HG02938 (cell line): Measurements from ENCODE around the gene NR2C2.
A peak's percentile ranks its signal among the peaks of the same experiment; 100 is the strongest.
"Not testable (repeated sequence)": the region's sequence is repeated elsewhere in the genome, so short reads cannot be mapped to it uniquely, and the experiment has no call there.

Source experiments
- ATAC-seq: cut with Tn5 transposase; IDR thresholded peaks from one replicate; pipeline ENCODE4 v1.9.1; 2021; ENCODE audit warnings: mild to moderate bottlenecking, moderate library complexity; ENCODE audit not compliant: unreplicated experiment

The NR2C2 gene

DNA sequence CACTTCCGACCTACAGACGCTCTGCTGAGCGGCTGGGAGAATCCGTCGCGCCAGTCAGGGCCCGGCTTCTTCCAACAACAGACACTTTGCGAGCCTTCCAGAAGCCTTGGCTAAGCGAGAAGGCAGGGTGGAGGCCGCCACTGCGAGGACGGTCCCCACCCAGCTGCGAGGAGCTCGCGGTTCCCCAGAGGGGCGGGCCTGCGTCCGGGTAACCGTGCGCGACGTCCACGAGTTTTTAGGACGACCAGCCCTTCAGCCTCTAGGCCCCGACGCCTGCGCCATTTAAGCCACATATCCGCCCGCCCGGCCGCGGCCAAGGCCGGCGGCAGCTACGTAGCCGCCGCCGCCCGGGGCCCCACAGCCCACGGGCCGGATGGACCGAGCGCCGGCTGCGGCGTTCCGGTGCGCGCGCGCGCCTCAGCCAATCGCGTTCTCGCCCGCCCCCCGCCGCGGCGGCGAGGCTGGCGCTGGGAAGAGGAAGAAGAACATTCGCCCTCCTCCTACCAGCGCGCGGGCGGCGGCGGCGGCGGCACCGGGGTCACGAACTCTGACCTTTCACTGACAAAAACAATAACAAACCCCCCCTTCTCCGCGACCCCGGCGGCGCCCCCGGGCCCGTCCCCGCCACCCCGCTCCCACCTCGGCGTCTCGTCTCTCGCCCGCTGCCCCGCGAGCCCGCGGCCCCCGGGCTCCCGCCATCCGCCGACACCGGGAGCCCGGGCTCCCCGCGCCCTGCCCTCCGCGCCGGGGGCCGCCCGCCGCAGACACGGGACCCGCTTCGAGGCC, at the start of gene NR2C2:
Gene NR2C2 (plus strand): TSS at position 484 of the 786 bp plus-strand sequence. CDS start 56,332 bp downstream, outside the sequence.
- ATAC-seq = peak; percentile 39

DNA sequence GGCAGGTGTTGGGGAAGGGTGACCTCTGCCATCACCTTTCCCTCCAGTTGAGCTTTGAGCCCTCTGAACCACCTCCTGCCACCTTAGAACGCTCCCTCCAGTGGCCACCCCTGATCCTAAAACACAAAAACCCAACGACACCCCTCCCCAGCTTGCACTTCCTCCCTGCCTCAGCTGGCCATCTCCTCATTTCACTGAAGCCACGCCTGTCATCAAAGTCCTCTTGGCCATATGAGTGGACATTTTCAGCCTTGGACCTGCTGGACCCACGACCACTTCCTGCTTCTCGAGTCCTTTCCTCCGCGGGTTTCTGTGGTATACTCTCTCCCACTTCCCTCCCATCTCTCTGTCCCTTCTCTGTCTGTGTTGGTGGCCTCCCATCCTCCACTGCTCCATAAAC, 48.5 kb upstream of the NR2C2 start:
- no peak for ATAC-seq

GRCh38 chr3:14899993-14900618, 47.3 kb upstream of the NR2C2 start:
- no peak for ATAC-seq

- no peak for ATAC-seq
These were observed 46.2 kb upstream of the NR2C2 start for GRCh38 chr3:14900881-14901873.

GRCh38 chr3:14902719-14903118, 44.7 kb upstream of the NR2C2 start:
- no peak for ATAC-seq

DNA sequence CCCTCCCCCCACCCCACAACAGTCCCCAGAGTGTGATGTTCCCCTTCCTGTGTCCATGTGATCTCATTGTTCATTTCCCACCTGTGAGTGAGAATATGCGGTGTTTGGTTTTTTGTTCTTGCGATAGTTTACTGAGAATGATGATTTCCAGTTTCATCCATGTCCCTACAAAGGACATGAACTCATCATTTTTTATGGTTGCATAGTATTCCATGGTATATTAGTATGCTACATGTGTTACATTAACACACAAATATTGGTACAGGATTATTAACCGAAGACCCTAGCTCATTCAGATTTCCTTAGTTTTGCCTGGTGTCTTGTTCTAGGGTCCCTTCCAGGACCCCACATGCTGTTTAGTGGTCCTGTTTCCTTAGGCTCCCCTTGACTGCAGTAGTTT, 43.9 kb upstream of the NR2C2 start:
- not testable (repeated sequence) for ATAC-seq

GRCh38 chr3:14905055-14905657, 42.2 kb upstream of the NR2C2 start:
- ATAC-seq = no peak

GRCh38 chr3:14906355-14906971, 40.9 kb upstream of the NR2C2 start:
- no peak for ATAC-seq

- no peak for ATAC-seq
These were observed 40.1 kb upstream of the NR2C2 start for GRCh38 chr3:14907043-14907966.

GRCh38 chr3:14909250-14909649, 38.1 kb upstream of the NR2C2 start:
- no peak for ATAC-seq

DNA sequence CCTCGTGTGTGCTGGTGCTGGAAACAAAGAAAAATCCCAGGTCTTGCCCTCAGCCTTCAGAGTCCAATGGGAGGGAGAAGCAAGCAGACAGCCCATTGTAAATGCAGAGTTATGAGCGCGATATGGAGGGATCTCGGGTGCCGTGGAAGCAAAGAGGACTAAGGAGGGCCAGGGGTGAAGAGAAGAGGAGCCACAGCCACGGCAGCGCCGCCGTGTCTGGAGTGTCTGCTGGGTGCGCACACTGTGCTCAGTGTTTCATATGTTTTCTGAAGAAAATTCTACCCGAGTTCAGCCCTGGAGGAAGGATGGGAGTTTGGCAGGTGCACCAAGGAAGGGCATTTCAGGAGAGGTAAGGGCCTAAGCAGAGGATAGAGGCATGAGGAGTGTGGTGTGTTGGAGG, 35.7 kb upstream of the NR2C2 start:
- ATAC-seq = no peak

DNA sequence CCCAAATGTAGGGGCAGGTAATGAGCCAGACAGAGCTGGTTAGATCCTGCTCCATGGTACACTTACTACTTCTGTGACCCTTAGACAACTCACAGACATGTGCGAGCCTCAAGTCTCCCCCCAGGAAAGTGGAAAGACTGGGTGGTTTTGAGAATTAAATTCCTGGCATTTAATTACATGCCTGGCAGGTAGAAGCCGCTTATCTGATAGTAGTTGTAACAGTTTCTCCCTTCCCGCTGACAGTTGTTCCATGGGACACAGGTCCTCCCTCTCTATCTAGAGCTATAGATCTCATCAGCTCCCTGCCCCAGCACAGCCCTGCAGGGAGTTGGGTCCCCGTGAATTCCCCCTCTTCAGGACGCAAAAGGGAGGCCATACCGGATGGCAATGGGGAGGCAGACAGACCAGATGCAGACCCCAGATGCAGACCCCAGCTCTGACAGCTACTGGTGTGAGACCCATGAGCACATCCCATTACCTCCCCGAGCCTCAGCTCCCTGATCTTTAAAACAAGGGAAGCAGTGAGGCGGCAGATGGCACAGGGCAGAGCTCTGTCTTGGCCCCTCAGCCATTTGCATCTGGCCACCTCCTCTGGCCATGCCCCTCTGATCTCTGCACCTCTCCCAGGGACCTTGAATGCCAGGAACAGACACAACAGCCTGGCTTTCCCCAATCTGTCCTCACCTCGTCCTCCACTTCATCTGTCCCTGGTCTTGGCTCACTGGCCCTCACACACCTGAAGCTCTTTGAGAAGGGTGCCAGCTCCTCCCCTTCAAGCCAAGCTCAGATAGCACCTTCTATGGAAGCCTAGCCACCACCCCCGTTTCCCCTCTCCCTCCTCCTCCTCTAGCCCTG, 34.1 kb upstream of the NR2C2 start:
- ATAC-seq = no peak

DNA sequence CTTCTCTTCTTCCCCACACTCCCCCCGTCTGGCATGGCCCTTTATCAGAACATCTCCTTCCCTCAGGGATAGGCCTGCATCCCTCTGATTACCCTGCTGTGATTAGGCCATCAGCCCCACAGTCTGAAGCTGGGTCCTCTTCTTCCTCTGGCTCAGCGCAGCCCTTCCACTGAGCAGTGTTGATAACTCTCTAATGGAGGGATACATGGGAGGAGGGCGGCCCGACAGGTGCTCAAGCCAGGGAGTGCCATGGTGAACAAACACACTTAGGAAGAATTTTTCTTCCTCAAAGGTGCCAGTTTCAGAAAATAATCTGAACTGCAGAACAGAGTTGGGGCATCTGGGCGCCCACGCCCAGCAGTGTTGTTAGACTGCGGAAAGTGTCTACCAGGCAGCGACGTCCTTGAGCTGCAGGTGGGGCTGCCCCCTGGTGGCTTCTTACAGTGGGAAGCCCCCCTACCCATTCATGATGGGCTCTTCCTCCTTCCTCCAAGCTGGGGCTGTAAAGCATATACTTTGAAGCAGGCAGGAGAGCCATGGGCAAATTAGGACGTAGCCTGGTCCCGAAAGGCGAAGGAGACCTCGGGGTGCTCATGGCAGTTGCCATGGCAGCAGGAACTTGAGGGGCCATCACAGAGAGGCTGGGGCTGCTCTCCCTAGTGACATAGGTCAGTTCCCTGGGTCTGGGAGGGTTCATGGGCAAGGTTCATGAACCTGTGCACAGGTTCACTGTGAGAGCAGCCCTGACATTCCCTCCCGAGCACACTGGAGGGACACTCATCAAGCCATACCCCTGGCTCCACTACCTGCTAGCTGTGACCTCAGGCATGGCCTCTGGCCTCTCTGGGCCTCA, 33.2 kb upstream of the NR2C2 start:
- ATAC-seq = no peak

- no peak for ATAC-seq
These were observed 32.6 kb upstream of the NR2C2 start for GRCh38 chr3:14914779-14915117.

DNA sequence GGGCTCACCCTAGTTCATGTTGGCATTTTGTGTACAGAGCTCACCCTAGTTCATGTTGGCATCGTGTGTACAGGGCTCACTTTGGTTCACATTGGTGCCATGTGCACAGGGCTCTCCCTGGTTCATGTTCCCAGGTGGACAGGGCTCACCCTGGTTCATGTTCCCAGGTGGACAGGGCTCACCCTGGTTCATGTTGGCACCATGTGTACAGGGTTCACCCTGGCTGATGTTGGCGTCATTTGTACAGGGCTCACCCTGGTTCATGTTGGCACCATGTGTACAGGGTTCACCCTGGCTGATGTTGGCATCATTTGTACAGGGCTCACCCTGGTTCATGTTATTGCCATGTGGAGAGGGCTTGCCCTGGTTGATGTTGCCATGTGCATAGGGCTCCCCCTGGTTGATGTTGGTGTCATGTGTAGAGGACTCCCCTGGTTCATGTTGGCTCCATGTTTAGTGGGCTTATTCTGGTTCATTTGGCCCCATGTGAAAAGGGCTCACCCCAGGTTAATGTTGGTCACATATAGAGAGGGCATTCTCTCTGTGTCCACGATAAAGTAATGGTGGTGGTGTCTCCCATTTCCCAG, 31.7 kb upstream of the NR2C2 start:
- ATAC-seq = no peak

GRCh38 chr3:14918356-14918860, 29.0 kb upstream of the NR2C2 start:
- no peak for ATAC-seq

GRCh38 chr3:14920536-14920935, 26.8 kb upstream of the NR2C2 start:
- ATAC-seq = no peak
